Measurements from ENCODE around the gene ANKRD24. TPM values are rescaled to one million over a fixed set of nuclear protein-coding genes. Genes with fewer than 3 reads are reported as not detected.

Gene ANKRD24
- total and polyA plus RNA-seq, 2 experiments from 2014 or later, result 1.5 to 3.4 TPM

Other genes with a start within 250 kb of the ANKRD24 start
- gene NMRK2, start 249.6 kb upstream of the ANKRD24 start, total RNA-seq, result 0.32 TPM in 1 of 2 replicates, not detected in the other
- gene NMRK2, start 249.6 kb upstream of the ANKRD24 start, polyA plus RNA-seq, result 0.95 TPM in 1 of 2 replicates, not detected in the other
- gene DAPK3, start 211.6 kb upstream of the ANKRD24 start, total RNA-seq, result 113 and 140 TPM in 2 replicates
- 103 and 123 TPM in 2 replicates for gene DAPK3, start 211.6 kb upstream of the ANKRD24 start, polyA plus RNA-seq
- gene EEF2, start 197.2 kb upstream of the ANKRD24 start, total RNA-seq, result 1,740 and 1,817 TPM in 2 replicates
- 444 and 526 TPM in 2 replicates for gene EEF2, start 197.2 kb upstream of the ANKRD24 start, polyA plus RNA-seq
- 16.7 and 18.1 TPM in 2 replicates for gene PIAS4, start 175.0 kb upstream of the ANKRD24 start, total RNA-seq
- 8.3 and 15.0 TPM in 2 replicates for gene PIAS4, start 175.0 kb upstream of the ANKRD24 start, polyA plus RNA-seq
- gene ZBTB7A, start 115.8 kb upstream of the ANKRD24 start, total RNA-seq, result 19.2 and 23.3 TPM in 2 replicates
- 46.1 and 46.2 TPM in 2 replicates for gene ZBTB7A, start 115.8 kb upstream of the ANKRD24 start, polyA plus RNA-seq
- gene MAP2K2, start 58.6 kb upstream of the ANKRD24 start, total RNA-seq, result 133 and 135 TPM in 2 replicates
- gene MAP2K2, start 58.6 kb upstream of the ANKRD24 start, polyA plus RNA-seq, result 188 and 196 TPM in 2 replicates
- 21.7 and 31.9 TPM in 2 replicates for gene CREB3L3, start 29.1 kb upstream of the ANKRD24 start, total RNA-seq
- gene CREB3L3, start 29.1 kb upstream of the ANKRD24 start, polyA plus RNA-seq, result 31.2 and 48.5 TPM in 2 replicates
- gene SIRT6, start 126 bp upstream of the ANKRD24 start, total RNA-seq, result 15.6 and 15.7 TPM in 2 replicates
- gene SIRT6, start 126 bp upstream of the ANKRD24 start, polyA plus RNA-seq, result 9.9 and 16.8 TPM in 2 replicates
- 3.0 and 5.9 TPM in 2 replicates for gene EBI3, start 46.8 kb downstream of the ANKRD24 start, total RNA-seq
- 7.6 and 8.2 TPM in 2 replicates for gene EBI3, start 46.8 kb downstream of the ANKRD24 start, polyA plus RNA-seq
- 12.3 and 18.8 TPM in 2 replicates for gene YJU2, start 64.4 kb downstream of the ANKRD24 start, total RNA-seq
- gene YJU2, start 64.4 kb downstream of the ANKRD24 start, polyA plus RNA-seq, result 13.1 and 16.0 TPM in 2 replicates
- 0.08 TPM in 1 of 2 replicates, not detected in the other for gene SHD, start 96.6 kb downstream of the ANKRD24 start, total RNA-seq
- gene SHD, start 96.6 kb downstream of the ANKRD24 start, polyA plus RNA-seq, result 3.4 and 4.6 TPM in 2 replicates
- not detected in 2 replicates for gene TMIGD2, start 119.7 kb downstream of the ANKRD24 start, total RNA-seq
- 0.55 TPM in 1 of 2 replicates, not detected in the other for gene TMIGD2, start 119.7 kb downstream of the ANKRD24 start, polyA plus RNA-seq
- gene FSD1, start 121.9 kb downstream of the ANKRD24 start, total RNA-seq, result 1.2 and 6.3 TPM in 2 replicates
- 2.4 and 2.8 TPM in 2 replicates for gene FSD1, start 121.9 kb downstream of the ANKRD24 start, polyA plus RNA-seq
- gene STAP2, start 156.1 kb downstream of the ANKRD24 start, total RNA-seq, result 27.5 and 28.1 TPM in 2 replicates
- 34.4 and 45.2 TPM in 2 replicates for gene STAP2, start 156.1 kb downstream of the ANKRD24 start, polyA plus RNA-seq
- 11.2 and 16.6 TPM in 2 replicates for gene MPND, start 160.9 kb downstream of the ANKRD24 start, total RNA-seq
- gene MPND, start 160.9 kb downstream of the ANKRD24 start, polyA plus RNA-seq, result 17.0 and 21.9 TPM in 2 replicates
- 71.8 and 81.7 TPM in 2 replicates for gene SH3GL1, start 217.9 kb downstream of the ANKRD24 start, total RNA-seq
- 111 and 114 TPM in 2 replicates for gene SH3GL1, start 217.9 kb downstream of the ANKRD24 start, polyA plus RNA-seq
- 5.5 and 6.2 TPM in 2 replicates for gene CHAF1A, start 220.0 kb downstream of the ANKRD24 start, total RNA-seq
- 6.5 and 11.1 TPM in 2 replicates for gene CHAF1A, start 220.0 kb downstream of the ANKRD24 start, polyA plus RNA-seq

Data from hepatocyte (in vitro differentiated cells).